GM12878 (cell line): ENCODE measurements around the gene SF3B2.

Experiments used
- ATF3 ChIP-seq: IDR thresholded peaks from 2 replicates; pipeline ENCODE4 v1.6.1; 2011; ENCODE audit warnings: low read depth, mild to moderate bottlenecking, low read length, moderate library complexity, borderline replicate concordance; ENCODE audit errors: extremely low read depth
- PKNOX1 ChIP-seq: fragments of 450-650 bp; IDR thresholded peaks from 2 replicates; pipeline ENCODE4 v1.6.1; 2016; ENCODE audit warnings: mild to moderate bottlenecking
- POLR2A ChIP-seq: IDR thresholded peaks from 2 replicates; pipeline ENCODE4 v1.6.1; 2011; ENCODE audit warnings: low read depth, mild to moderate bottlenecking, low read length
- SMARCA5 ChIP-seq: fragments of 450-650 bp; IDR thresholded peaks from 2 replicates; pipeline ENCODE4 v1.6.1; 2017; ENCODE audit warnings: mild to moderate bottlenecking
- SUZ12 ChIP-seq: fragments of 200-600 bp; sonication (generic); IDR thresholded peaks from one replicate; pipeline ENCODE4 v1.6.1; 2018; ENCODE audit warnings: antibody characterized with exemption, mild to moderate bottlenecking; ENCODE audit not compliant: unreplicated experiment
- TF ChIP-seq, protein P1 (sequence below), 3 experiments: IDR thresholded peaks in 2 of 3; conservative IDR thresholded peaks in 1 of 3; 2 replicates each; pipeline ENCODE4 v1.5.1; 2011; ENCODE audit warnings: low read depth in 3 of 3, low read length in 3 of 3, mild to moderate bottlenecking in 3 of 3, control low read depth in 2 of 3, moderate library complexity in 2 of 3, inconsistent platforms in 1 of 3, mixed read lengths in 1 of 3; ENCODE audit not compliant: control insufficient read depth in 2 of 3, insufficient read depth in 1 of 3; ENCODE audit errors: extremely low read depth in 1 of 3
- TF ChIP-seq, protein P2 (sequence below): fragments of 450-650 bp; IDR thresholded peaks from 2 replicates; pipeline ENCODE4 v1.6.1; 2017; ENCODE audit warnings: mild to moderate bottlenecking

DNA sequence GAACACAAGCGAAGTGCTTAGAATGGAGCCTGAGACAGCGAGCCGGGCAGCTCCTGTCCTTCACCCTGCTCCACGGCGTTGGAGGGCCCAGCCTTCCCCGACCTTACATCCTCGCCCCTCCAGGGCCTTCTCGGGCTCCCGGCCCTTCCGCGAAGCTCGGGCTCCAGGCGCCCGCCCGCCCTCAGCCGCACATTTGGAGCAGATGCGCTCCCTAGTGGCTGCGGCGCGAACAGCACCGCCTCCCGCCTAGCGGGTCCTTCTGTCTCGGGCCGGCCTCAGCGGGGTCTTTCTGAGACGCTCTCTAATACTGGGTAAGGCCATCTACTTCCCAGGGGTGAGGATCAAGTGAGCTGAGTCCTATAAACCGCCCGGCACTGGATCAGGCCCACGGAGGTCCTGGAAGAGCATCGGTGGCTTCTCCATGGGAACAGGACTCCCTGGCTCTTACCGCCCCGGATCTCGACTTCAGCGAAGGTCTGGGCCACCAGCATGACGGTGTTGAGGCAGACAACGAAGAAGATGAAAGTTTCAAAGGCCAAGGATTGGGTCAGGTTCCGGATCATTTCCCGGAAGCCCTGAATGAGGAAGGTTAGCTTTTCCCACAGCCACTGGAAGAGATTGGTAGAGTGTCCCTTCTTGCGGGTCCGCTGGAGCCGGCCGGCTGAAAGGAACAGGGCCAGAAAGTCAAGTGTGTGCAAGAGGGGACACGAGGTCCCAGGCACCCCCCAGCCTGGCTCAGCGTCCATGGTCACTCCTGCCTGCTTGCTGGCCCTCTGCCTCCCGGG lies 29.6 kb upstream of the SF3B2 start:
- TF ChIP-seq, protein P1, sequence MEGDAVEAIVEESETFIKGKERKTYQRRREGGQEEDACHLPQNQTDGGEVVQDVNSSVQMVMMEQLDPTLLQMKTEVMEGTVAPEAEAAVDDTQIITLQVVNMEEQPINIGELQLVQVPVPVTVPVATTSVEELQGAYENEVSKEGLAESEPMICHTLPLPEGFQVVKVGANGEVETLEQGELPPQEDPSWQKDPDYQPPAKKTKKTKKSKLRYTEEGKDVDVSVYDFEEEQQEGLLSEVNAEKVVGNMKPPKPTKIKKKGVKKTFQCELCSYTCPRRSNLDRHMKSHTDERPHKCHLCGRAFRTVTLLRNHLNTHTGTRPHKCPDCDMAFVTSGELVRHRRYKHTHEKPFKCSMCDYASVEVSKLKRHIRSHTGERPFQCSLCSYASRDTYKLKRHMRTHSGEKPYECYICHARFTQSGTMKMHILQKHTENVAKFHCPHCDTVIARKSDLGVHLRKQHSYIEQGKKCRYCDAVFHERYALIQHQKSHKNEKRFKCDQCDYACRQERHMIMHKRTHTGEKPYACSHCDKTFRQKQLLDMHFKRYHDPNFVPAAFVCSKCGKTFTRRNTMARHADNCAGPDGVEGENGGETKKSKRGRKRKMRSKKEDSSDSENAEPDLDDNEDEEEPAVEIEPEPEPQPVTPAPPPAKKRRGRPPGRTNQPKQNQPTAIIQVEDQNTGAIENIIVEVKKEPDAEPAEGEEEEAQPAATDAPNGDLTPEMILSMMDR (IDR thresholded peaks at IDR 0.05 in 2 of 3, conservative IDR thresholded peaks at IDR 0.05 in 1 of 3; ENCODE audit: control insufficient read depth in 2 of 3, extremely low read depth in 1 of 3, insufficient read depth in 1 of 3, low read depth in 3 of 3, low read length in 3 of 3): peak; percentile 84 to 97 (median 91)
- TF ChIP-seq SUZ12 (no peak), ATF3 (no peak), POLR2A (no peak), PKNOX1 (no peak), SMARCA5 (no peak)
- TF ChIP-seq, protein P2, sequence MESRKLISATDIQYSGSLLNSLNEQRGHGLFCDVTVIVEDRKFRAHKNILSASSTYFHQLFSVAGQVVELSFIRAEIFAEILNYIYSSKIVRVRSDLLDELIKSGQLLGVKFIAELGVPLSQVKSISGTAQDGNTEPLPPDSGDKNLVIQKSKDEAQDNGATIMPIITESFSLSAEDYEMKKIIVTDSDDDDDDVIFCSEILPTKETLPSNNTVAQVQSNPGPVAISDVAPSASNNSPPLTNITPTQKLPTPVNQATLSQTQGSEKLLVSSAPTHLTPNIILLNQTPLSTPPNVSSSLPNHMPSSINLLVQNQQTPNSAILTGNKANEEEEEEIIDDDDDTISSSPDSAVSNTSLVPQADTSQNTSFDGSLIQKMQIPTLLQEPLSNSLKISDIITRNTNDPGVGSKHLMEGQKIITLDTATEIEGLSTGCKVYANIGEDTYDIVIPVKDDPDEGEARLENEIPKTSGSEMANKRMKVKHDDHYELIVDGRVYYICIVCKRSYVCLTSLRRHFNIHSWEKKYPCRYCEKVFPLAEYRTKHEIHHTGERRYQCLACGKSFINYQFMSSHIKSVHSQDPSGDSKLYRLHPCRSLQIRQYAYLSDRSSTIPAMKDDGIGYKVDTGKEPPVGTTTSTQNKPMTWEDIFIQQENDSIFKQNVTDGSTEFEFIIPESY: no peak
